Thyroid gland (tissue), 4 donors: ENCODE data around the gene KCNQ1. TPM values are rescaled to one million over a fixed set of nuclear protein-coding genes. Genes with fewer than 3 reads are reported as not detected.

Experiments used
- DNase-seq, 2 donors: peaks; one replicate each; pipeline ENCODE4 v3.0.0-alpha.2; 2019
- H3K27ac ChIP-seq, 3 donors: fragments of 200-600 bp; sonication (generic); 1 replicate in 2 of 3; 2 replicates in 1 of 3; pipeline ENCODE4 v1.5.1; 2016 to 2019; ENCODE audit warnings: mild to moderate bottlenecking in 1 of 3, moderate library complexity in 1 of 3
- H3K27me3 ChIP-seq: fragments of 200-600 bp; sonication (generic); one replicate; pipeline ENCODE4 v1.5.1; 2019
- H3K36me3 ChIP-seq, 2 donors: fragments of 200-600 bp; sonication (generic); one replicate each; pipeline ENCODE4 v1.5.1; 2016 to 2019
- H3K4me1 ChIP-seq, 2 donors: fragments of 200-600 bp; sonication (generic); one replicate each; pipeline ENCODE4 v1.5.1; 2017 to 2019
- H3K4me3 ChIP-seq, 3 donors: fragments of 200-600 bp; sonication (generic); replicated peaks in 1 of 3; 1 replicate in 2 of 3; 2 replicates in 1 of 3; pipeline ENCODE4 v1.5.1; 2016; ENCODE audit warnings: mild to moderate bottlenecking in 1 of 3
- H3K9me3 ChIP-seq: fragments of 200-600 bp; sonication (generic); one replicate; pipeline ENCODE4 v1.5.1; 2017
- POLR2A ChIP-seq, 2 donors: fragments of 450-650 bp; IDR thresholded peaks; one replicate each; pipeline ENCODE4 v1.6.1; 2017; ENCODE audit warnings: antibody characterized with exemption in 2 of 2, mild to moderate bottlenecking in 2 of 2, moderate library complexity in 1 of 2
- WGBS, 2 donors: methylation state at CpG; one replicate each; pipeline ENCODE4 v1.1.5; 2017; 5-methylcytosine and 5-hydroxymethylcytosine counted together
- intact Hi-C: fragments of 100-400 bp; cut with DNase I; formaldehyde crosslinking; loops from one replicate; pipeline ENCODE4 v1.15.1; 2023
- total RNA-seq, 4 donors: library from RNA; depleted of rRNA; stranded (reverse); fragments of >200 nt; gene quantifications; one replicate each; pipeline ENCODE4 v1.2.3, GENCODE V29; 2016
- TF ChIP-seq, protein P1 (sequence below), 6 experiments: fragments of 200-600 bp in 3 of 6; fragments of 450-650 bp in 3 of 6; sonication (generic) in 3 of 6; IDR thresholded peaks; one replicate each; pipeline ENCODE4 v1.5.1; 2016 to 2019; ENCODE audit warnings: antibody characterized with exemption in 6 of 6, mild to moderate bottlenecking in 2 of 6, inconsistent platforms in 1 of 6, moderate library complexity in 1 of 6

The KCNQ1 gene
- total RNA-seq, 4 donors from 2014 or later, result 51.3 to 103 (median 97.8) TPM

GRCh38 chr11:2526808-2527381 lies 82.1 kb downstream of the KCNQ1 start:
- no peaks in the 10 kb centered on the region for H3K27me3 ChIP-seq
- H3K9me3 ChIP-seq, result no peaks in the 10 kb centered on the region
- intact Hi-C loops, result loop anchor here (5.0 to 10.0 kb wide), 2 partner anchors 225 to 322 kb away; partner anchors contain the start of genes C11orf21 and TSPAN32
- H3K36me3 ChIP-seq, result no peaks in the 10 kb centered on the region
- 30 to 35% methylated on average over 5 to 17 of the region's 25 CpGs for WGBS, 2 donors
- peak overlapping the region in 2 of 3 donors; percentile 3 to 9 for H3K4me3 ChIP-seq
- TF ChIP-seq POLR2A (IDR thresholded peaks at IDR 0.05), result no peak
- TF ChIP-seq, protein P1, sequence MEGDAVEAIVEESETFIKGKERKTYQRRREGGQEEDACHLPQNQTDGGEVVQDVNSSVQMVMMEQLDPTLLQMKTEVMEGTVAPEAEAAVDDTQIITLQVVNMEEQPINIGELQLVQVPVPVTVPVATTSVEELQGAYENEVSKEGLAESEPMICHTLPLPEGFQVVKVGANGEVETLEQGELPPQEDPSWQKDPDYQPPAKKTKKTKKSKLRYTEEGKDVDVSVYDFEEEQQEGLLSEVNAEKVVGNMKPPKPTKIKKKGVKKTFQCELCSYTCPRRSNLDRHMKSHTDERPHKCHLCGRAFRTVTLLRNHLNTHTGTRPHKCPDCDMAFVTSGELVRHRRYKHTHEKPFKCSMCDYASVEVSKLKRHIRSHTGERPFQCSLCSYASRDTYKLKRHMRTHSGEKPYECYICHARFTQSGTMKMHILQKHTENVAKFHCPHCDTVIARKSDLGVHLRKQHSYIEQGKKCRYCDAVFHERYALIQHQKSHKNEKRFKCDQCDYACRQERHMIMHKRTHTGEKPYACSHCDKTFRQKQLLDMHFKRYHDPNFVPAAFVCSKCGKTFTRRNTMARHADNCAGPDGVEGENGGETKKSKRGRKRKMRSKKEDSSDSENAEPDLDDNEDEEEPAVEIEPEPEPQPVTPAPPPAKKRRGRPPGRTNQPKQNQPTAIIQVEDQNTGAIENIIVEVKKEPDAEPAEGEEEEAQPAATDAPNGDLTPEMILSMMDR (IDR thresholded peaks at IDR 0.05), result peak in 5 of 6 experiments; percentile 12 to 47 (median 41)
- peak overlapping the region; percentile 83 to 96 (median 93) for H3K27ac ChIP-seq
- peak; percentile 71 to 74 for DNase-seq
- peaks cover 52 to 68% of the 10 kb centered on the region in 2 donors for H3K4me1 ChIP-seq

DNA sequence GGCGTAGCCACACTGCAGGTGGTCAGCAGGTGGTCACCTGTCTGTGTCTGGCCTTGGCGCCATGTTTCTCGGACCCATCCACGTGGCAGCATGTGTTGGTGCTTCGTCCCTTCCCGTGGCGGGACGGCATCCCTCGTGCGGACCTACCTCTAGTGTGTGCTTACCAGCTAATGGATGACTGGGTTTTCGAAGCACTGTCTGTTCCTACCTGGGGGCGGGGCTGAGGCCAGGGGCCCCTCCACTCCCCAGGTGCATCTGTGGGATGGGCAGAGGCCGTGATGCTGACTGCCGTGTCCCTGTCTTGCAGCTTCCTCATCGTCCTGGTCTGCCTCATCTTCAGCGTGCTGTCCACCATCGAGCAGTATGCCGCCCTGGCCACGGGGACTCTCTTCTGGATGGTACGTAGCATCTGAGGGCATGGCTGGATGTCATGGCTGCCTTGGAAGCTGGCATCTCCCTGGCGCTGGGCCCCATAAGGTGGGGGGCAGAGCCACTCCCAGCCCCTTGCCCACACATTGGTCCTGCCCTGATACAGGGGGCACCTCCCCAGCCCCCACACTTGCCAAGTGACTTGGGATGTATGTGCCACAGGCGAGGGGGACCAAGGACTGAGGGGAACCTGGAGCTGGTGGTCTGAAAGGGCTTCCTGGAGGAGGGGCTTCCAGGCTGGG lies 82.9 kb downstream of the KCNQ1 start:
- intact Hi-C loops, result loop anchor here (5.0 to 10.0 kb wide), 2 partner anchors 225 to 323 kb away; partner anchors contain the start of genes C11orf21 and TSPAN32
- Histone ChIP-seq H3K27me3 (no peaks in the 10 kb centered on the region), H3K27ac (peak overlapping the region; percentile 83 to 96 (median 93)), H3K9me3 (no peaks in the 10 kb centered on the region), H3K36me3 (no peaks in the 10 kb centered on the region), H3K4me1 (peaks cover 43 to 62% of the 10 kb centered on the region in 2 donors), H3K4me3 (no peak overlapping the region)
- 82 to 84% methylated on average over 9 to 19 of the region's 22 CpGs for WGBS, 2 donors
- TF ChIP-seq, protein P1 (IDR thresholded peaks at IDR 0.05), result no peak
- TF ChIP-seq POLR2A (IDR thresholded peaks at IDR 0.05), result no peak
- peak in 1 of 2 donors; percentile 46 for DNase-seq

DNA sequence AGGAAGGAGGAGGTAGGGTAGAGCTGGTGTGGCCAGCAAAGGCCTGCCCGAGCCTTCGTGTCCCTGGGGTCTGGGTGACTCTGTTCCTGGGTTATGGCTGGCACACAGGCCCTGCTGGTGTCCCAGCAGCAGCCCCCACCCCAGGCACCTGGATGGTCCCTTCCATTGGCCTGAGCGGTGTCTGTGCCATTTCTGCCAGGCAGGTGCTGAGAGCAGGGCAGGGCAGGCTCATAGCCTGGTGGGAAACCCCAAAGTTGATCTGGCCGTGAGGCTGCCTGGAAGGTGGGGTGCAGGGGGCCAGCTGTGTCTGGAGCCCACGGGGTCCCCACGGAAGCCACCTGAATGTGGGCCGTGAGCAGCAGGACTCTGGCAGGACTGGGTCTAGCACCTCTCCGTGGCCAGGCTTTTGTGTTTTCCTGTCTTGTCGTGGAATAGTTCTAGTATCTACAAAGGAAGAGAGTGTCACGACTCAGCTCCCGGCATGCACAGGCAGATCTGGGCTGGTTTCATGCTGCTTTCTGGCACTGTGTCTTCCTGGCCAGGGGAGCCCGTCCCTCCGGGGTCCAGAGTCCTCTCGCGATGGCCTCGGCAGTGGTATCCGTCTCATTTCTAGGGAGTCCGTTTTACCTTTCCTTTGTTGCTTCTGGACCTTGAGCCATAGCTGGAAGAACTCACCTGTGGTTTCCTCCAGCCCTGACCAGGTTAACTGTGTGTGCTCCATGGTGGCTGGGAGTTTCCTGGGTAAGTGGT lies 83.7 kb downstream of the KCNQ1 start:
- no peaks in the 10 kb centered on the region for H3K36me3 ChIP-seq
- no peaks in the 10 kb centered on the region for H3K9me3 ChIP-seq
- intact Hi-C loops, result loop anchor here (5.0 to 10.0 kb wide), 2 partner anchors 226 to 324 kb away; partner anchors contain the start of genes C11orf21 and TSPAN32
- peak overlapping the region in 2 of 3 donors; percentile 83 to 93 for H3K27ac ChIP-seq
- peaks cover 46 to 60% of the 10 kb centered on the region in 2 donors for H3K4me1 ChIP-seq
- H3K27me3 ChIP-seq, result no peaks in the 10 kb centered on the region
- 82 to 83% methylated on average over 14 to 18 of the region's 18 CpGs for WGBS, 2 donors
- TF ChIP-seq, protein P1 (IDR thresholded peaks at IDR 0.05), result no peak
- TF ChIP-seq POLR2A (IDR thresholded peaks at IDR 0.05), result no peak
- DNase-seq, result peak; percentile 1 to 2
- no peak overlapping the region for H3K4me3 ChIP-seq

DNA sequence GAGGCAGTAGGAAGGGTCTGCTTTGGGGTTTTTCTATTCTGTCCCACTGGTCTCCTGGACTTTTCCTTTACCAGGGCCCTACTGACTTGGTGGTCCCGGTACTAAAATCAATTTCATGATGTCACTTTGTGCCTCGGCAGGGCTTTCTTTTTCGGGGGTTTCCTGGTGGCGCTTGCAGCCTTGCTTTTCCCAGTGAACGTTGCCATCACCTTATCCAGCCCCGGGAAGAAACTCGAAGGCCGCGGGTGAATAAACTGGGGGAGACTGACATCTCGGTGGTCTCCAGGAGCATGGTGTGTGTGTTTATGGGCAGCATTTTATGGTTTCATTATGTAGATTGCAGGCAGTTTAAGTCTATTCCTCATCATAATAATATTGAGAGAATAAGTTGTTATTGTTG lies 84.4 kb downstream of the KCNQ1 start:
- 84 to 89% methylated on average over 10 of the region's 10 CpGs for WGBS, 2 donors
- intact Hi-C loops, result loop anchor here (5.0 to 10.0 kb wide), 2 partner anchors 227 to 324 kb away; partner anchors contain the start of genes C11orf21 and TSPAN32

More for the DNA sequence above, 84.4 kb downstream of the KCNQ1 start:
- Histone ChIP-seq H3K27me3 (no peaks in the 10 kb centered on the region), H3K27ac (peak overlapping the region in 1 of 3 donors; percentile 83), H3K4me1 (peaks cover 42 to 54% of the 10 kb centered on the region in 2 donors), H3K4me3 (no peak overlapping the region), H3K9me3 (no peaks in the 10 kb centered on the region), H3K36me3 (no peaks in the 10 kb centered on the region)
- DNase-seq, result peak in 1 of 2 donors; percentile 1
- TF ChIP-seq POLR2A (IDR thresholded peaks at IDR 0.05), result no peak
- TF ChIP-seq, protein P1 (IDR thresholded peaks at IDR 0.05), result no peak
